Measurements from ENCODE around the gene OBSCN.

OBSCN gene

DNA sequence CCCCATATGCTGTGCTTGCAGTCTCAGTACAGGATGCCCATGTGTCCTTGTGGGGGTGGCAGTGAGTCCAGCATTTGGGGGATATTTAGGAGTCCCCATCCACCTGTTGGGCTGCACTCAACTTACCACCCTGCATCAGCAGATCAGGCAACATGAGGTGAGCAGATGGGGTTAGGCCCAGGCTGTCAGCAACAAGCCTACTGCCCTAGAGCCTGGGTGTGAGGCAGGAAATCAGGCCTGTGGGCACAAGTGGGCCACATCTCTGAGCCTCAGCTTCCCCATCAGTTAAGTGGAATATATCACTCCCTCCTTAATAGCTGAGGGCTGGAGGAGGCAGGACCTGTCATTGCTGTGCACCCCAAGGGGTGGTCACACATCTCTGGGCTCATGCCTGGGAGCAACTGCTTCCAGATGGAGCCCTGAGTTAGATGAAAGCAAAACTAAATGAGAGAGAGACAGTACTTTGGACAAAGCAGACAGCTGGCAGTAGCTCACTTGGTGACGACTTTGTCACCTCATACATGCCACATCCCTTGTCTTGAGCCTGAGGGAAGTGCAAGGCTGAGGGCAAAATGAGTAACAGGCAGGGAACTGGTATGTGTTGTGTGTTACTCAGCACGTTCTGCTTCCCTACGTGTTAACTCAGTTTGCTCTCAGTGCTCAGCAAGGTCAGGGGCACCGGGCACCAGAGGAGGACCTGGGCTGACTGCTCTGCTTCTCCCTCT is 150.4 kb downstream of the OBSCN start:
- no peaks in the 10 kb centered on the region for H3K27me3 ChIP-seq (ENCODE audit: control insufficient read depth, insufficient read depth, low read length)
- no peak overlapping the region for H3K9ac ChIP-seq (ENCODE audit: low read length)
- no peak overlapping the region for H3K27ac ChIP-seq (ENCODE audit: low read depth, low read length)
- no peaks in the 10 kb centered on the region for H3K4me1 ChIP-seq (ENCODE audit: control insufficient read depth, insufficient read depth, low read length)
- H3K4me3 ChIP-seq (ENCODE audit: low read length), result no peak overlapping the region
- H3K36me3 ChIP-seq (ENCODE audit: control insufficient read depth, insufficient read depth, low read length), result no peaks in the 10 kb centered on the region

DNA sequence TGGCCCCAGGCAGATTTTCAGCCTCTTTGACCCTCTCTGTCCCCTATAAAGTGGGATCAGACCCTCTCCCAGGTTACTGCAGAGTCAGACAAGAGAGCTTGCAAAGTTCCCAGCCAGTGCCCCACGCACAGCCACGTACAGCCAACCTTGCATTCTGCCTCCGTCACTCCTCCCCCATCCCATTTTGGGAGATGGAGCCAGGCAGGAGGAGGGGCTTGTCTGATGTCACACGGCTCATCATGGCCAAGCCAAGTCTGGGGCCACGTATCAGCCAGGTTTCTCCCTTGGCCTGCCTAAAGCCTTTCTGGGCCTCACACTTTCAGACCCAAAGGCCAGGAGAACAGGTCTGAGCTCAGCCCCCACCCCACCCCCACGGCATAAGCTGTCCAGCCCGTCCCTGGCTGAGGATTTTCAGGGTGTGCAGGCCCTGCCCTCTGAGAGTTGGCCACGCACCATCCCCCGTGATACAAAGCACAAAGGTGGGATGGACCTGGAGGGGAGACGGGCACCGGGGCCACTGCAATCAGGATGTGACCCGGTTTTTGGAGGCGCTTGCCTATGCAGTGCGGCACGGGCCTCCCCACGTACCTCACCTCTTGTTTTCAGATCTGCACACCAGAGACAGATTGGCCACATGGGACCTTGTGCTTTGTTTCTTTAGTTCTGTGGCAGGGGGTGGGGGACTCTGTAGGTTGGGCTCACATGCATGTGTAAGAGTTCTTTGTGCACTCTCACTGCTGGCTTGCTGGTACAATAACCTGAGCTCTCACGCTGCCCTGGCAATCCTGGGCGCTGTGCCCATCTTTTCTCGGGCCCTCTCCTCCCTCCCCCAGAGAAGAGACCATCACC is 151.1 kb downstream of the OBSCN start:
- no peaks in the 10 kb centered on the region for H3K4me1 ChIP-seq (ENCODE audit: control insufficient read depth, insufficient read depth, low read length)
- no peak overlapping the region for H3K27ac ChIP-seq (ENCODE audit: low read depth, low read length)
- no peaks in the 10 kb centered on the region for H3K36me3 ChIP-seq (ENCODE audit: control insufficient read depth, insufficient read depth, low read length)
- no peak overlapping the region for H3K9ac ChIP-seq (ENCODE audit: low read length)
- H3K27me3 ChIP-seq (ENCODE audit: control insufficient read depth, insufficient read depth, low read length), result peaks cover 3% of the 10 kb centered on the region
- H3K4me3 ChIP-seq (ENCODE audit: low read length), result no peak overlapping the region

DNA sequence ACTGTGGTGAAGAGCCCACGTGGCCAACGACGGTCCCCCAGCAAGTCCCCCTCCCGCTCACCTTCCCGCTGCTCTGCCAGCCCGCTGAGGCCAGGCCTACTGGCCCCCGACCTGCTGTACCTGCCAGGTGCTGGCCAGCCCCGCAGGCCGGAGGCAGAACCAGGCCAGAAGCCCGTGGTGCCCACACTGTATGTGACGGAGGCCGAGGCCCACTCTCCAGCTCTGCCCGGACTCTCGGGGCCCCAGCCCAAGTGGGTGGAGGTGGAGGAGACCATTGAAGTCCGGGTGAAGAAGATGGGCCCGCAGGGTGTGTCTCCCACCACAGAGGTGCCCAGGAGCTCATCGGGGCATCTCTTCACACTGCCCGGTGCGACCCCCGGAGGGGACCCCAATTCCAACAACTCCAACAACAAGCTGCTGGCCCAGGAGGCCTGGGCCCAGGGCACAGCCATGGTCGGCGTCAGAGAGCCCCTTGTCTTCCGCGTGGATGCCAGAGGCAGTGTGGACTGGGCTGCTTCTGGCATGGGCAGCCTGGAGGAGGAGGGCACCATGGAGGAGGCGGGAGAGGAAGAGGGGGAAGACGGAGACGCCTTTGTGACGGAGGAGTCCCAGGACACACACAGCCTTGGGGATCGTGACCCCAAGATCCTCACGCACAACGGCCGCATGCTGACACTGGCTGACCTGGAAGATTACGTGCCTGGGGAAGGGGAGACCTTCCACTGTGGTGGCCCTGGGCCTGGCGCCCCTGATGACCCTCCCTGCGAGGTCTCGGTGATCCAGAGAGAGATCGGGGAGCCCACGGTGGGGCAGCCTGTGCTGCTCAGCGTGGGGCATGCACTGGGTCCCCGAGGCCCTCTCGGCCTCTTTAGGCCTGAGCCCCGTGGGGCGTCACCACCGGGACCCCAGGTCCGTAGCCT is 152.0 kb downstream of the OBSCN start:
- H3K9ac ChIP-seq (ENCODE audit: low read length), result no peak overlapping the region
- H3K4me3 ChIP-seq (ENCODE audit: low read length), result no peak overlapping the region
- no peaks in the 10 kb centered on the region for H3K4me1 ChIP-seq (ENCODE audit: control insufficient read depth, insufficient read depth, low read length)
- no peak overlapping the region for H3K27ac ChIP-seq (ENCODE audit: low read depth, low read length)
- H3K27me3 ChIP-seq (ENCODE audit: control insufficient read depth, insufficient read depth, low read length), result peaks cover 3% of the 10 kb centered on the region
- H3K36me3 ChIP-seq (ENCODE audit: control insufficient read depth, insufficient read depth, low read length), result no peaks in the 10 kb centered on the region

DNA sequence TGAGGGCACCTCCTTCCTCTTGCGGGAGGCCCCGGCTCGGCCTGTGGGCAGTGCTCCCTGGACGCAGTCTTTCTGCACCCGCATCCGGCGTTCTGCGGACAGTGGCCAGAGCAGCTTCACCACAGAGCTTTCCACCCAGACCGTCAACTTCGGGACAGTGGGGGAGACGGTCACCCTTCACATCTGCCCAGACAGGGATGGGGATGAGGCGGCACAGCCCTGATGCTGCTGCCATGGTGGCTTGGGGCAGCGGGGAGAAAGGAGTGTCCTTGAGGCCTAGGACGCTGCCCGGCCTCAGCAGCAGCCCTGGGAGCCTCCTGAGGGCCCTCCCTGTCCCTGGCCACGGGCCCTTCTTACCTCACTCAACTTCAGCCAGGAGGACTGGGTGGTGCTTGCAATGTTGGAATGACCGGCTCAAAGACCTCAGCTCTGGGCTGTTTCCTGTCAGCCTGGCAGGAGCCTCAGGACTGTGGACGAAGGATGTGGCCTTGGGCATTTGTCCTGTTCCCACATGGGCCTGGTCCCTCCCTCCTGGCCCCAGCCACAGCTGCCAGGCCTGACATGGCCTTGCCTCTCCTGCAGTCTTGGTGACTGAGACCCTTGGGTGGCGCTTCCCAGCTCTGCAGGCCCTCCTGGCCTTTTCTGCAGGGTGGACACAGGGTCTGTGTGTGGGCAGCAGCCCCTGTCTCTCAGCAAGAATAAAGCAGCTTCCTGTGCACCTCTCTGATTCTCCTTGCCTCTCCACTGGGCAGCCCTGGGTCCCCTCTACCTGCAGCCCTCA is 152.9 kb downstream of the OBSCN start:
- Histone ChIP-seq H3K27ac (ENCODE audit: low read depth, low read length) (no peak overlapping the region), H3K4me3 (ENCODE audit: low read length) (no peak overlapping the region), H3K9ac (ENCODE audit: low read length) (no peak overlapping the region), H3K4me1 (ENCODE audit: control insufficient read depth, insufficient read depth, low read length) (no peaks in the 10 kb centered on the region), H3K36me3 (ENCODE audit: control insufficient read depth, insufficient read depth, low read length) (no peaks in the 10 kb centered on the region), H3K27me3 (ENCODE audit: control insufficient read depth, insufficient read depth, low read length) (peaks cover 3% of the 10 kb centered on the region)

DNA sequence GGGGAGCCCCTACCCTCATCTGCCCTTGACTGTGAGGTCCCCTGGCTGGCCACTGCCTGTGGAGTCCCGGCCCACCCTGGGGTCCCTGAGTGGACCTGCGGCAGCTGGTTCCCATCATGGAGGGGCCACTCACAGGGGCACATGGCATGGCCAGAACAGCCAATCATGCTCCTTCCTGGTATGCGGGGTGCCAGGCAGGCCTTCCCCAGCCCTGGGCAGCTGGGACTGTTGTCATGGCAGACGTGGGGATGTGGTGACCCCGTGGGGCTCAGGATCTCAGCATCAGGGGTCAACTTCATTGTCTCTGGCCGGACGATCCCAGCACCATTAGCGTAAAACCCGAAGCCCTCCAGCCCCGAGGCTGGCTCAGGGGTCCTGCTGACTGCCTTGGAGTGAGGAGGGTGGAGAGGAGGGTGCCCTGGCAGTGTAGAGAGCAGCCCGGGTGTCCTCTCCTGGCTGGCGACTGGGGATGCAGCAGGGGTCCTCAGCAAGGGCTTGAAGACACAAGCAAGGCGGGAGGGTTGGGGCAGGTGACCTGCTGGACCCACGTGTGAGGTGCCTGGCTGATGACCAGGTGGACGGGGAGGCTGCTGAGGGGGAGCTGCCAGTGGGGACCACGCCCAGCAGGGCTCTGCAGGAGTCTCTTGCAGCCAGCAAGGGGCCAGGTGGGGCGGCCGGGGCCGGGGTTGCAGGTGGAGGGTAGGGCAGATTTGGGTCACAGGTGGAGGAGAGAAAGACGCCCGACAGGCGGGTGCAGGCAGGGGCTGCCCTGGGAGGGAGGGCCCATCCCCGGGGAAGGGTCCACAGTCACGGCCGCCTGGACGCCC is 153.7 kb downstream of the OBSCN start:
- no peaks in the 10 kb centered on the region for H3K36me3 ChIP-seq (ENCODE audit: control insufficient read depth, insufficient read depth, low read length)
- no peak overlapping the region for H3K4me3 ChIP-seq (ENCODE audit: low read length)
- H3K9ac ChIP-seq (ENCODE audit: low read length), result no peak overlapping the region
- no peak overlapping the region for H3K27ac ChIP-seq (ENCODE audit: low read depth, low read length)
- peaks cover 3% of the 10 kb centered on the region for H3K27me3 ChIP-seq (ENCODE audit: control insufficient read depth, insufficient read depth, low read length)
- no peaks in the 10 kb centered on the region for H3K4me1 ChIP-seq (ENCODE audit: control insufficient read depth, insufficient read depth, low read length)

DNA sequence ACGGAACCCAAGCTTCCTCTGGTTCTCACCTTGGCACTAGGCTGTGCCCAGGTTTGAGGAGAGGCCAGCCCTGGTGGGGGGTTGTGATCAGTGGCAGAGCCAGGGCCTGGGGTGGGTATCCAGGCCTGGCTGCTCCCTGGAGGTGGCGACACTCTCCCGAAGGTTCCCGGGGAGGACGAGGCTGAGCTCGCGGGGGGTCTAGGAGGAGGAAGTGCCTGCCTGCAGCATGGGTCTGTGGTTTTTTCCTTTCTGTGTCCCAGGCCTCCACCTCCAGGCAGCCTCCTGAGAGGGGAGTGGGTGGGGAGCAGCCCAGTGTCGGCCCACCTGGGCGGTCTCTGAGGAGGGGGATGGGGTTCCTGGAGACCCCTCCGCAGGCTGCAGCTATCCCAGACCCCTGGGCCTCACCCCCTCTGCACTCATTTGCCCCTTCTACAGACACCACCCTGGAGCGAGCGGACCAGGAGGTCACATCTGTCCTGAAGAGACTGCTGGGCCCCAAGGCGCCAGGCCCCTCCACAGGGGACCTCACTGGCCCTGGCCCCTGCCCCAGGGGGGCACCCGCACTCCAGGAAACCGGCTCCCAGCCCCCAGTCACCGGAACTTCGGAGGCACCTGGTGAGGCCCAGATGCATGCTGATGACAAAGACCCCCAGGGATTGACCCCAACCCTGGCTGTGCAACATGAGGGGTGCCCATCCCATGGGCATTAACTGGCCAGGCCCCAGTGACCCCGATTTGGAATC is 154.5 kb downstream of the OBSCN start:
- no peaks in the 10 kb centered on the region for H3K4me1 ChIP-seq (ENCODE audit: control insufficient read depth, insufficient read depth, low read length)
- no peaks in the 10 kb centered on the region for H3K36me3 ChIP-seq (ENCODE audit: control insufficient read depth, insufficient read depth, low read length)
- no peak overlapping the region for H3K4me3 ChIP-seq (ENCODE audit: low read length)
- no peak overlapping the region for H3K27ac ChIP-seq (ENCODE audit: low read depth, low read length)
- H3K27me3 ChIP-seq (ENCODE audit: control insufficient read depth, insufficient read depth, low read length), result peaks cover 3% of the 10 kb centered on the region
- no peak overlapping the region for H3K9ac ChIP-seq (ENCODE audit: low read length)

DNA sequence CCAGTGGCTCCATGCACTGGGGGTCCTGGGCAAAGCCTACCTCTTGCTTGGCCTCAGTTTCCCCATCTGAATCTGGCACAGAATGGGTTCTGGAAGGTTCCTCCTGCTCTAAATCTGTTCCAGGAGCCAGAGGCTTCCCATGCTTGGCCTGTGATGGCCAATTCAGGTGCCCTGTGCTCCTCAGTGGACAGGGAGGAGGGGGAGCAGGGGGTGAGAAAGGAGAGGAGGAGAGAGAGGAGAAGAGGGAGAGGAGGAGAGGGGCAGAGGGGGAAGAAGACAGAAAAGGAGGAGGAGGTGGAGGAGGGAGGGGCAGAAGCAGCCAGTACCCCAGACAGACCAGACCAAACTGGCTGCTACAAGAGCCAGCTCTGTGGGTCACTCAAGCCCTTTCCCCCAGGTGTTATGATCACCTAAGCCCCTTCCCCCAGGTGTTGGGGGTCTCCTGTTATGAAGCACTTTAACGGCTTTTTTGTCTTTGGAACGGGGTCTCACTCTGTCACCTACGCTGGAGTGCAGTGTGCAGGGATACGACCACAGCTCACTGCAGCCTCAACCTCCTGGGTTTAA is 155.1 kb downstream of the OBSCN start:
- H3K36me3 ChIP-seq (ENCODE audit: control insufficient read depth, insufficient read depth, low read length), result no peaks in the 10 kb centered on the region
- H3K27me3 ChIP-seq (ENCODE audit: control insufficient read depth, insufficient read depth, low read length), result peaks cover 3% of the 10 kb centered on the region
- no peaks in the 10 kb centered on the region for H3K4me1 ChIP-seq (ENCODE audit: control insufficient read depth, insufficient read depth, low read length)
- H3K9ac ChIP-seq (ENCODE audit: low read length), result no peak overlapping the region
- no peak overlapping the region for H3K4me3 ChIP-seq (ENCODE audit: low read length)
- no peak overlapping the region for H3K27ac ChIP-seq (ENCODE audit: low read depth, low read length)

DNA sequence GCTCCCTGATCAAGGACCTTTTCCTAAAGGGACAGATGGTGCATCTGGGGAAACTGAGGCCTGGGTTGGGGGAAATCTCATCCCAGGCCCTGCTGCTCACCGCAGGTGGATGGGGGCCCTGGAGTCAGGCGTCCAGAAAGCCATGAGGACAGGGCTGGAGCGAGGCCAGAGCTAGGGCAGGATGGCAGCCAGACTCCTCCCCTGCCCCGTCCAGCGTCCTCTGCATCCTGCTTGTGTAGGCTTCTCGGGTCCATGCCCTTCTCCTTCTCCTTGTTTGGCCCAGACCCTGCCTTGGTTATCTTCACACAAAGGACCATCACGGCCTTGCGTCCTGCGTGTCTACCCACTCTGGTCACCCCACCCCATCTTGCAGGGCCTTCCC is 155.8 kb downstream of the OBSCN start:
- Histone ChIP-seq H3K27me3 (ENCODE audit: control insufficient read depth, insufficient read depth, low read length) (peaks cover 3% of the 10 kb centered on the region), H3K27ac (ENCODE audit: low read depth, low read length) (no peak overlapping the region), H3K4me1 (ENCODE audit: control insufficient read depth, insufficient read depth, low read length) (no peaks in the 10 kb centered on the region), H3K36me3 (ENCODE audit: control insufficient read depth, insufficient read depth, low read length) (no peaks in the 10 kb centered on the region), H3K9ac (ENCODE audit: low read length) (no peak overlapping the region), H3K4me3 (ENCODE audit: low read length) (no peak overlapping the region)

DNA sequence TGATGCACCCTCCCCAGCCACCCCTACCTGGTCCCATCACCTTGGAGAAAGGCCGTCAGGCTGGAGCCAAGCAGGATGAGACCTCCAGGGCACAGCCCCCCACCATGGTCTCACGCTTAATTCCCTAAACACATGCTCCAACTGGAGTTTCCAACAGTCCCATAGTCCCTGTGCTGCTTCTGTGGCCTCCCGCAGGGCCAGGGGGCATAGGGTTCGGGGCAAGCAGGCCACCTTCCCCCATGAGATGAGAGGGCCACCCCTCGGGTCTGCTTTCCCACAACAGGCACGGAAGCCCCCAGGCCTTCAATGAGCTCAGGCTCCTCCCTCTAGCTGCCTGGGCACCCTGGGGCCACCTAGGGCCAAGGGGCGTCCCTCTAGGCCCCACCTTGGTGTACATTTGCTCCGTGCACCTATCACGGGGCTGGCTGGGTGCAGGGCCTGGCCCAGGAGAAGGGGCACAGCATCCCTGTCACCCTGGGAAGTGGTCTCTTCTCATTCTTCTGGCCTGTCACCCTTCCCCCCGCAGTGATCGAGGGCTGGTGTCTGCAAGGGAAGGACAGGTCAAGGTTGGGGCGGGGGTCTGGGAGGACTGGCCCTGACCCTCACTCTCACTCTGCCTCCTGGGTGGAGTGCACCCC is 156.3 kb downstream of the OBSCN start:
- Histone ChIP-seq H3K4me1 (ENCODE audit: control insufficient read depth, insufficient read depth, low read length) (no peaks in the 10 kb centered on the region), H3K36me3 (ENCODE audit: control insufficient read depth, insufficient read depth, low read length) (no peaks in the 10 kb centered on the region), H3K27ac (ENCODE audit: low read depth, low read length) (no peak overlapping the region), H3K9ac (ENCODE audit: low read length) (no peak overlapping the region), H3K27me3 (ENCODE audit: control insufficient read depth, insufficient read depth, low read length) (peaks cover 3% of the 10 kb centered on the region), H3K4me3 (ENCODE audit: low read length) (no peak overlapping the region)

DNA sequence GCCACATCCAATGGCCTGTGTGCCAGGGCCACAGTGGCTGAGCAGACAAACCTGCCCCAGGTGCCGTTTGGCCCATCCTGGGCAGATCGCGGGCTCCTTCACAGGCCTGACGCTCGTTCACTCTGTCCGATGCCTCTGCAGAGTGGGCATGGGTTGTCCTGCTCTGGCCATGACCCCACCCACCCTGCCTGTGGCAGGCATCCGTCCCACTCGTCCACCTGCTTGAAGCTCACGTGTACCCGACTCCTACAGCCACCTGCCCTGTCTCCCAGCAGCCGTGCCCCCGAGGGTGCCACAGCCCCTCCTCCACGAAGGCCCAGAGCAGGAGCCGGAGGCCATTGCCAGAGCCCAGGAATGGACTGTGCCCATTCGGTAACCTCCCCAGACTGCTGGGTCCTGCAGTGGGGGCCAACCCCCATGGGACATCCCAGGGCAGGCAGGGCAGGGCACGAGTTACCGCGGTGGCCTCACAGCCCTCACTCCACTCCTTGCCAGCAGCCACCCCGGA is 156.9 kb downstream of the OBSCN start:
- H3K27me3 ChIP-seq (ENCODE audit: control insufficient read depth, insufficient read depth, low read length), result peaks cover 3% of the 10 kb centered on the region
- H3K4me1 ChIP-seq (ENCODE audit: control insufficient read depth, insufficient read depth, low read length), result no peaks in the 10 kb centered on the region
- no peaks in the 10 kb centered on the region for H3K36me3 ChIP-seq (ENCODE audit: control insufficient read depth, insufficient read depth, low read length)
- no peak overlapping the region for H3K4me3 ChIP-seq (ENCODE audit: low read length)
- no peak overlapping the region for H3K27ac ChIP-seq (ENCODE audit: low read depth, low read length)
- no peak overlapping the region for H3K9ac ChIP-seq (ENCODE audit: low read length)

Data from rectal smooth muscle tissue (tissue), 1 donor.